H1 (cell line): ENCODE data around the gene EPB41L3. TPM values are rescaled to one million over a fixed set of nuclear protein-coding genes. Genes with fewer than 3 reads are reported as not detected.

ENCODE experiments used
- CBX8 ChIP-seq: fragments of 300-800, 300-1000 bp; sonication (generic); IDR thresholded peaks from 2 replicates; pipeline ENCODE4 v1.7.1; 2016; ENCODE audit warnings: low read depth, low read length, borderline replicate concordance
- CHD2 ChIP-seq: IDR thresholded peaks from 2 replicates; pipeline ENCODE4 v1.6.1; 2012; ENCODE audit warnings: low read length, improper control_type of control experiment
- EZH2 ChIP-seq: fragments of 200-600 bp; sonication (generic); IDR thresholded peaks from 2 replicates; pipeline ENCODE4 v1.7.1; 2012; ENCODE audit warnings: low read depth, mild to moderate bottlenecking, moderate library complexity, low read length, inconsistent platforms; ENCODE audit not compliant: severe bottlenecking
- SRF ChIP-seq: IDR thresholded peaks from 2 replicates; pipeline ENCODE4 v1.6.1; 2011; ENCODE audit warnings: mild to moderate bottlenecking, low read depth, low read length, moderate library complexity
- SUZ12 ChIP-seq: fragments of 200-600 bp; sonication (generic); IDR thresholded peaks from 2 replicates; pipeline ENCODE4 v1.6.1; 2012; ENCODE audit warnings: mild to moderate bottlenecking, inconsistent platforms, low read length, moderate library complexity, mixed read lengths
- polyA plus RNA-seq, 7 experiments: library from polyadenylated mRNA; depleted of rRNA in 3 of 7; stranded (reverse) in 5 of 7; unstranded in 2 of 7; fragments of >200 nt in 5 of 7; fragments of 200-250 nt in 2 of 7; gene quantifications; 1 replicate in 5 of 7; 2 replicates in 1 of 7; 4 replicates in 1 of 7; pipeline versions ENCODE4 v1.2.1 to v1.2.3, GENCODE V29; 2011 to 2013; ENCODE audit warnings: missing spikeins in 2 of 7, mixed read lengths in 2 of 7
- total RNA-seq: library from RNA; stranded (reverse); fragmentation: NEBNext Ultra II Directional; extraction: Animal tissue kit (Norgen Biotek cat#: 25700); gene quantifications from 2 replicates; pipeline ENCODE4 v1.2.1, GENCODE V29; 2021
- TF ChIP-seq, protein P1 (sequence below): fragments of 300-600 bp; sonication (generic); IDR thresholded peaks from 2 replicates; pipeline ENCODE4 v1.7.1; 2012; ENCODE audit warnings: low read length, moderate library complexity, mild to moderate bottlenecking, inconsistent platforms; ENCODE audit not compliant: insufficient replicate concordance

EPB41L3 gene
- total and polyA plus RNA-seq, 2 of the 8 experiments (the other 6 are each of a cell fraction or from before 2014, with no cell fraction given) = 7.9 to 16.1 TPM

GRCh38 chr18:5488844-5489243 lies 55.0 kb downstream of the EPB41L3 start (continued):
- TF ChIP-seq, protein P1, sequence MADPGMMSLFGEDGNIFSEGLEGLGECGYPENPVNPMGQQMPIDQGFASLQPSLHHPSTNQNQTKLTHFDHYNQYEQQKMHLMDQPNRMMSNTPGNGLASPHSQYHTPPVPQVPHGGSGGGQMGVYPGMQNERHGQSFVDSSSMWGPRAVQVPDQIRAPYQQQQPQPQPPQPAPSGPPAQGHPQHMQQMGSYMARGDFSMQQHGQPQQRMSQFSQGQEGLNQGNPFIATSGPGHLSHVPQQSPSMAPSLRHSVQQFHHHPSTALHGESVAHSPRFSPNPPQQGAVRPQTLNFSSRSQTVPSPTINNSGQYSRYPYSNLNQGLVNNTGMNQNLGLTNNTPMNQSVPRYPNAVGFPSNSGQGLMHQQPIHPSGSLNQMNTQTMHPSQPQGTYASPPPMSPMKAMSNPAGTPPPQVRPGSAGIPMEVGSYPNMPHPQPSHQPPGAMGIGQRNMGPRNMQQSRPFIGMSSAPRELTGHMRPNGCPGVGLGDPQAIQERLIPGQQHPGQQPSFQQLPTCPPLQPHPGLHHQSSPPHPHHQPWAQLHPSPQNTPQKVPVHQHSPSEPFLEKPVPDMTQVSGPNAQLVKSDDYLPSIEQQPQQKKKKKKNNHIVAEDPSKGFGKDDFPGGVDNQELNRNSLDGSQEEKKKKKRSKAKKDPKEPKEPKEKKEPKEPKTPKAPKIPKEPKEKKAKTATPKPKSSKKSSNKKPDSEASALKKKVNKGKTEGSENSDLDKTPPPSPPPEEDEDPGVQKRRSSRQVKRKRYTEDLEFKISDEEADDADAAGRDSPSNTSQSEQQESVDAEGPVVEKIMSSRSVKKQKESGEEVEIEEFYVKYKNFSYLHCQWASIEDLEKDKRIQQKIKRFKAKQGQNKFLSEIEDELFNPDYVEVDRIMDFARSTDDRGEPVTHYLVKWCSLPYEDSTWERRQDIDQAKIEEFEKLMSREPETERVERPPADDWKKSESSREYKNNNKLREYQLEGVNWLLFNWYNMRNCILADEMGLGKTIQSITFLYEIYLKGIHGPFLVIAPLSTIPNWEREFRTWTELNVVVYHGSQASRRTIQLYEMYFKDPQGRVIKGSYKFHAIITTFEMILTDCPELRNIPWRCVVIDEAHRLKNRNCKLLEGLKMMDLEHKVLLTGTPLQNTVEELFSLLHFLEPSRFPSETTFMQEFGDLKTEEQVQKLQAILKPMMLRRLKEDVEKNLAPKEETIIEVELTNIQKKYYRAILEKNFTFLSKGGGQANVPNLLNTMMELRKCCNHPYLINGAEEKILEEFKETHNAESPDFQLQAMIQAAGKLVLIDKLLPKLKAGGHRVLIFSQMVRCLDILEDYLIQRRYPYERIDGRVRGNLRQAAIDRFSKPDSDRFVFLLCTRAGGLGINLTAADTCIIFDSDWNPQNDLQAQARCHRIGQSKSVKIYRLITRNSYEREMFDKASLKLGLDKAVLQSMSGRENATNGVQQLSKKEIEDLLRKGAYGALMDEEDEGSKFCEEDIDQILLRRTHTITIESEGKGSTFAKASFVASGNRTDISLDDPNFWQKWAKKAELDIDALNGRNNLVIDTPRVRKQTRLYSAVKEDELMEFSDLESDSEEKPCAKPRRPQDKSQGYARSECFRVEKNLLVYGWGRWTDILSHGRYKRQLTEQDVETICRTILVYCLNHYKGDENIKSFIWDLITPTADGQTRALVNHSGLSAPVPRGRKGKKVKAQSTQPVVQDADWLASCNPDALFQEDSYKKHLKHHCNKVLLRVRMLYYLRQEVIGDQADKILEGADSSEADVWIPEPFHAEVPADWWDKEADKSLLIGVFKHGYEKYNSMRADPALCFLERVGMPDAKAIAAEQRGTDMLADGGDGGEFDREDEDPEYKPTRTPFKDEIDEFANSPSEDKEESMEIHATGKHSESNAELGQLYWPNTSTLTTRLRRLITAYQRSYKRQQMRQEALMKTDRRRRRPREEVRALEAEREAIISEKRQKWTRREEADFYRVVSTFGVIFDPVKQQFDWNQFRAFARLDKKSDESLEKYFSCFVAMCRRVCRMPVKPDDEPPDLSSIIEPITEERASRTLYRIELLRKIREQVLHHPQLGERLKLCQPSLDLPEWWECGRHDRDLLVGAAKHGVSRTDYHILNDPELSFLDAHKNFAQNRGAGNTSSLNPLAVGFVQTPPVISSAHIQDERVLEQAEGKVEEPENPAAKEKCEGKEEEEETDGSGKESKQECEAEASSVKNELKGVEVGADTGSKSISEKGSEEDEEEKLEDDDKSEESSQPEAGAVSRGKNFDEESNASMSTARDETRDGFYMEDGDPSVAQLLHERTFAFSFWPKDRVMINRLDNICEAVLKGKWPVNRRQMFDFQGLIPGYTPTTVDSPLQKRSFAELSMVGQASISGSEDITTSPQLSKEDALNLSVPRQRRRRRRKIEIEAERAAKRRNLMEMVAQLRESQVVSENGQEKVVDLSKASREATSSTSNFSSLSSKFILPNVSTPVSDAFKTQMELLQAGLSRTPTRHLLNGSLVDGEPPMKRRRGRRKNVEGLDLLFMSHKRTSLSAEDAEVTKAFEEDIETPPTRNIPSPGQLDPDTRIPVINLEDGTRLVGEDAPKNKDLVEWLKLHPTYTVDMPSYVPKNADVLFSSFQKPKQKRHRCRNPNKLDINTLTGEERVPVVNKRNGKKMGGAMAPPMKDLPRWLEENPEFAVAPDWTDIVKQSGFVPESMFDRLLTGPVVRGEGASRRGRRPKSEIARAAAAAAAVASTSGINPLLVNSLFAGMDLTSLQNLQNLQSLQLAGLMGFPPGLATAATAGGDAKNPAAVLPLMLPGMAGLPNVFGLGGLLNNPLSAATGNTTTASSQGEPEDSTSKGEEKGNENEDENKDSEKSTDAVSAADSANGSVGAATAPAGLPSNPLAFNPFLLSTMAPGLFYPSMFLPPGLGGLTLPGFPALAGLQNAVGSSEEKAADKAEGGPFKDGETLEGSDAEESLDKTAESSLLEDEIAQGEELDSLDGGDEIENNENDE = no peak
- TF ChIP-seq SRF (no peak), CHD2 (no peak), SUZ12 (no peak), CBX8 (no peak), EZH2 (no peak)
